ENCODE measurements around the gene PXN.
"Not testable (repeated sequence)": the region's sequence is repeated elsewhere in the genome, so short reads cannot be mapped to it uniquely, and the experiment has no call there.

PXN gene

DNA sequence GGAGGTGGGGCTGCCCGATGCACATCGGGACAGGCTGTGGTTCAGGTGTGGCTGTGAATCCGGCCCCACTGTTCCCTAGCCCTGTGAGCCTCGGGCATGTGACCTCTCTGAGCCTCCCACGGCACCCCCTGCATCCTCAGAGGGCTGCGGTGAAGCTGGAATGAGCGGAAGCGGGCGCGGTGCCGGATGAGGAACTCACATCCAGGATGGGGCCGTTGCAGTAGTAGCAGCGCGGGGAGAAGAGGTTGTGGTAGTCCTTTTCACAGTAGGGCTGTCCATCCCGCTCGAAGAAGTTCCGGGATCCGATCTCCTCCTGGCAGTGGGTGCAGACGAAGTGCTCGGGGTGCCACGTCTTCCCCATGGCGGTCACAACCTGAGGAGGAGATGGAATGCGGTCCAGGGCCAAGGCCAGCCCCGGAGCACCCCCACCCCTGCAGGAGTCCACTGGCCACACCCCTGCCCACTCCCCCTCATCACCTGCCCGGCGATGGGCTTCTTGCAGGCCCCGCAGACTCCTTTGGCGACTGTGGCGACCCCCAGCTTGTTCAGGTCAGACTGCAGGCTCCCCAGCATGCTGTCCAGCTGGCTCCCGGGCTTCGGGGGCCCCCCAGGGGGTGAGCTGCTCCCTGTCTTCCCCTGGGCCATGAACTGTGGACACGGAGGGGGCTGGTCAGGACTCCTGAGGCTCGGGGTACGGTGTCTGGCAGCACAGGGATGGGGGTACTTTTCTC, 50.7 kb downstream of the PXN start:
- FAIRE-seq (no peak), DNase-seq (ENCODE audit: extremely low spot score, insufficient read length, low read depth) (no peak)

DNA sequence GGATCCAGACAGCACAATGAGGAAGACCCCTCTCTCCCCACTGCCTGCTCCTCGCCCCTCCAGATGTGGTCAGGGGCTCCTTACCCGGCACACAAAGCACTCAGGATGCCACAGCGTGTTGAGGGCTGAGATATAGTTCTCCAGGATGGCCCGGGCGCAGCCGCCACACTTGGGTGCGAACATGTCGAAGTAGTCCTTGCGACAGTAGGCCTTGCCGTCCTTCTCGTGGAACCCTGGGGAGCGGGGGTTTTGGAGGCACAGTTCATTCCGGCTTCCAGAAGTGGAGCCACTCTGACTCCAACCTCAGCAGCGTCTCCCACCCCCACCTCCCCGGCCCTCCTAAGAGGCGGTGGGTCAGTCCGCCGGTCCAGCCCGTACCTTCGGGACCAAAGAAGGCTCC, 51.8 kb downstream of the PXN start:
- DNase-seq (ENCODE audit: extremely low spot score, insufficient read length, low read depth) = no peak
- no peak for FAIRE-seq

DNA sequence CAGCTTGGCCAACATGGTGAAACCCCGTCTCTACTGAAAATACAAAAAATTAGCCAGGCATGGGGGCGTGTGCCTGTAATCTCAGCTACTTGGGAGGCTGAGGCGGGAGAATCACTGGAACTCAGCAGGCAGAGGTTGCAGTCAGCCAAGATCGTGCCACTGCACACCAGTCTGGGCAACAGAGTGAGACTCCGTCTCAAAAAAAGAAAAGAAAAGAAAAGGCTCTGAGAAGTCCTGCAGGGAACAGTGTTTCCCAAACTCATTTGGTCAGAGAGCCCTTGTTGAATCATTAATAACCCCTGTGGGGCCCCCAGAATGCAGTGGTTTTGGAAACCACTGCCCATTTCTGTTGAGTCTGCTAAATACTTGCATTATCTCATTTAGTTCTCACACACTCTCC, 52.3 kb downstream of the PXN start:
- FAIRE-seq; DNase-seq (ENCODE audit: extremely low spot score, insufficient read length, low read depth): not testable (repeated sequence)

DNA sequence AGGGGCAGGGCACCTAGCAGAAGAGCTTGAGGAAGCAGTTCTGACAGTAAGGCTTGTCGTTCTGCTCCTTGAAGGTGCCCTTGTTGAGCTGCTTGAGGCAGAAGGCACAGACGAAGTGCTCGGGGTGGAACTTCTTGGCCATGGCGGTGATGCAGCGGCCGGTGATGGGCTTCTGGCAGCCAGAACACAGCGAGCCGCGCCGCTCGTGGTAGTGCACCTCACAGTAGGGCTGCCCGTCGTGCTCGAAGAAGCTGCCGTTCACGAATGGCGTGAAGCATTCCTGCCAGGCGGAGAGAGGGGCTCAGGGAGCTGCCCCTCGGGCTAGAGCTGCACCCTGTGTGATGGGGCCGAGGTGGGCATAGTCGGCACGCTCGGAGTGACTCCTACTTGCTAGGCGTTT, 53.2 kb downstream of the PXN start:
- no peak for DNase-seq (ENCODE audit: extremely low spot score, insufficient read length, low read depth)
- no peak for FAIRE-seq

DNA sequence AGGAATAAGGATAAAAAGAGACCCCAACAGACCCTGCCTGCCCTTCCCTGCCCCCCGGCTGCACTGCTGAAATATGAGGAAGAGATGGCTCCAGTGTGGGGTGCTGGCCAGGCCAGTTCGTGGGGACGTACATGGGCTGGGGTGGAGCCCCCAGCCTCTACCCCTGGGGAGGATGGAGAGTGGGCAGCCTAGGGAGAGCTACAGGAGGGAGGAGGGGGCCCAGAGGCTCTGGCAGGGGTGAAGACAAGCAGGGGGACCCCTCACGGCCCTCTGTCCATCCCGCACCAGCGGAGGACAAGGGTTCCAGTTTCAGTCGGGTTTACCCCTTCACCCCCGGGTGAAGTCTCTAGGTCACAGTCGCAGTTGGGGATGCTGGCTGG, 53.6 kb downstream of the PXN start:
- FAIRE-seq = no peak
- no peak for DNase-seq (ENCODE audit: extremely low spot score, insufficient read length, low read depth)

DNA sequence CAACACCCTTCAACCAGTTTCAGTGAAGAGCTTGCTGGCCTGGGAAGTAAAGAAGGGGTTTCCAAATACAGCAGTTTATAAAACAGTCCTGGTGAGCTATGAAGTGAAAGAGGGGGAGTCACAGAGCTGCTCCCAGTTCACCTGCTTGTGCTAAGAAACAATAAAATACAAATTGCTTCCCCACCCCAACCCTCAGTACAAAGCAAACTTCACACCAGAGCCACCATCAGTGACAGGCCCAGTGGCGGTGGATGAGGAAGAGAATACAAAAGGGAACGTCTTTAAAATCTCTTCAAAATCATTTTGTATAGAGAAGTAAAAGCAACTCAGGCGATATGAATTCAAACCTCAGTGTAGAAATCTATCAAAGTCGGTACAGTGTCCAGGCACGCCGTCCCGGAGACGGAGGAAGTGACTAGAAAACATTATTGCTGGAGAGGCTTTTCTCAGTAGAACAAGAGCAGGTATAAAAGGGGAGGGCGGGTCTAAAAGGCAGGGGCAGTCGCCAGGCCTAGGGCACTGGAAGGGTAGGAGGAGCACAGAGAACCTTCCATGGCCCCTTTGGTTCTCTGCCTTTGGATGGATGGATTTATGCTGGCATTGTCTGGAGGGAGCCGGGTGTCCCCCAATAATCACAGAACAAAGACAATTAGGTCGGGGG, 54.2 kb downstream of the PXN start:
- no peak for DNase-seq (ENCODE audit: extremely low spot score, insufficient read length, low read depth)
- FAIRE-seq = no peak

DNA sequence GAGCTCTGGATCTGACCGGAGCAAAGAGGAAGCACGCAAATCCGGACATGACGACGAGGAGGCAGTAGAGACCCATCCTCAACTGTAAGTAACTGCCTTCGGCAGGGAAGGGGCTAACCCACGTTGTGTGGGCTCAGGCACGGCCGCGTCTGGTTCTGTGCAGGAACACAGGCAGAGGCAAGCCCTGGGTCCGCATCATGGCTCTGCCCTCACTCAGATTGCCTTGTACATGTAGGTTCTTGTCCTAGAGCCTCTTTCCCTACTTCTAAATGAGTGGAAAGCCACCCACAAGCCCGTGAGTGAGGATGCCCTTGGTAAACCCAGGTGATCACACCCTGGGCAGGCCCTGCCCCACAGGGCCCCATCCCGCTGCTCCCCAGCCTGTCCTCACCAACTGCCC, 55.7 kb downstream of the PXN start:
- DNase-seq (ENCODE audit: extremely low spot score, insufficient read length, low read depth) (no peak), FAIRE-seq (no peak)

DNA sequence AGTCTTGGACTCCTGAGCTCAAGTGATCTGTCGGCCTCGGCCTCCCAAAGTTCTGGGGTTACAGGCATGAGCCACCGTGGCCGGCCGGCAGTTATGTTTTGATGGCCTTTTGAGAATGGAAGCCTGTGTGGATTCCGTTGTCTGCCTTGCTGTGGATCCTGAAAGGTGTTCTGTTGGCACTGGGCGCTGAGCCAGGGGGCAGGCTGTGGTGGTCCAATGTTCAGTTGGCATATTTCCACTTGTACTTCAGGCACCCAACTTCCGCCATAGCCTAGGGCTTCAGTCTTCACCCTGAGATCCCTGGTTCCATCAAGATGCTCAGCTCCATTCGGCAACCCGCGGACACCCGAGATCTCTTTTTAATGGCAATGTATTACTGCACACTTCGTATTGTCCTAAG, 58.3 kb downstream of the PXN start:
- no peak for DNase-seq (ENCODE audit: extremely low spot score, insufficient read length, low read depth)
- no peak for FAIRE-seq

DNA sequence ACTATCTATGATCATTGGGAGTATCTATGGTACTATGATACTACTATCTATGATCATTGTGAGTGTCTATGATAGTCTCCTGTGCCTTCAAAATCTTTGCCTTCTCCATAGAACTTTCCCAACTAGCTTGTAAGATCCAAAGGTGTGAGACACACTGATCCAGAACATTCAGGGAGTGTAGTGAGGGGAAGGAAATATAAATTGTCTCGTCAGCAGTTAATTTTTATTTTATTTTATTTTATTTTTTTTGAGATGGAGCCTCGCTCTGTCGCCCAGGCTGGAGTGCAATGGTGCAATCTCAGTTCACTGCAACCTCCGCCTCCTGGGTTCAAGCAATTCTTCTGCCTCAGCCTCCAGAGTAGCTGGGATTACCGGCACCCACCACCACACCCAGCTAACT, 58.7 kb downstream of the PXN start:
- not testable (repeated sequence) for DNase-seq (ENCODE audit: extremely low spot score, insufficient read length, low read depth); FAIRE-seq

DNA sequence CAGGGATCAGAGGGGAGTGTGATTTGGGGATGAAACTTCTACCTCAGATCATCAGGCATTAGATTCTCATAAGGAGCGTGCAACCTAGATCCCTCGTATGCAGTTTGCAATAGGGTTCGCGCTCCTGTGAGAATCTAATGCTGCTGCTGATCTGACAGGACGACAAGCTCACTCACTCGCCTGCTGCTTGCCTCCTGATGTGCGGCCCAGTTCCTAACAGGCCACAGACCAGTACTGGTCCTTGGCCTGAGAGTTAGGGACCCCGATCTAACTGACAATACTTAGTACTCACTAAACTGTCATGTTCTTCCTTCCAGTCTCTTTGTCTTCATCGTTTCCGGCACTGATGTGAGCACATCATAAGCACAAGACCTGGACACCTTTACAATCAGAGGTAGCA, 59.3 kb downstream of the PXN start:
- no peak for DNase-seq (ENCODE audit: extremely low spot score, insufficient read length, low read depth)
- no peak for FAIRE-seq

DNA sequence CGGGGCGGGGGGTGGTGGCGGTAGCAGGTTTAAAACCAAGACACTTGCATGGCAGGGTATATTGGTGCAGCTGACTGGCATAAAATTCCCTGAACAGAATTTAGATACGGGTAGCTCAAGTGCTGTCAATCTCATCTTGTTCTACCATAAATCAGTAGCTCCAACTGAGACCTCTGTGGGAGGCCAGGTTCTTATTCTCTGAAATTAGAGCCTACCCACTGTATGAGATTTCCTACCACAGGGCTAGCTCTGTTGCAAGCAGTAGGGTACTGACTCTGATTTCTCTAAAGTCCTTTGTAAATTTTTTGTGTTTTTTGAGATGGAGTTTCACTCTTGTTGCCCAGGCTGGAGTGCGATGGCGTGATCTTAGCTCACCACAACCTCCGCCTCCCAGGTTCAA, 61.4 kb downstream of the PXN start:
- DNase-seq (ENCODE audit: extremely low spot score, insufficient read length, low read depth) = no peak
- no peak for FAIRE-seq

DNA sequence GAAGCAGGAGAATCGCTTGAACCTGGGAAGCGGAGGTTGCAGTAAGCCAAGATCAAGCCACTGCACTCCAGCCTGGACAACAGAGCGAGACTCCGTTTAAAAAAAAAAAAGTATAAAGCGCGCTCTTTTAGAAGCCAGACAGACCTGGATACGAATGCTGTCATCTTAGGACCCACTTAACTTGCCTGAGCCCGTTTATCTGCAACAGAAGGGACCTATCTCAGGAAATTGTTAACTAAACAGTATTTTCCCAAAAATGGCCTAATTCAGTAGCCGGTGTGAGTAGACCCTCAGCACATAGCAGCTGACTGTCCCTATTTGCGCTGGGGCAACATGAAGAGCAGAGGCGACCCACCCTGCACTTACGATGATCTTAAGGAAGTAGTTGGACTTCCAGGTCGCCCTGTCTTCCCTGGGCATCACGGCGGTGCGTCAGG, 65.1 kb downstream of the PXN start:
- DNase-seq (ENCODE audit: extremely low spot score, insufficient read length, low read depth) = no peak
- FAIRE-seq = no peak

DNA sequence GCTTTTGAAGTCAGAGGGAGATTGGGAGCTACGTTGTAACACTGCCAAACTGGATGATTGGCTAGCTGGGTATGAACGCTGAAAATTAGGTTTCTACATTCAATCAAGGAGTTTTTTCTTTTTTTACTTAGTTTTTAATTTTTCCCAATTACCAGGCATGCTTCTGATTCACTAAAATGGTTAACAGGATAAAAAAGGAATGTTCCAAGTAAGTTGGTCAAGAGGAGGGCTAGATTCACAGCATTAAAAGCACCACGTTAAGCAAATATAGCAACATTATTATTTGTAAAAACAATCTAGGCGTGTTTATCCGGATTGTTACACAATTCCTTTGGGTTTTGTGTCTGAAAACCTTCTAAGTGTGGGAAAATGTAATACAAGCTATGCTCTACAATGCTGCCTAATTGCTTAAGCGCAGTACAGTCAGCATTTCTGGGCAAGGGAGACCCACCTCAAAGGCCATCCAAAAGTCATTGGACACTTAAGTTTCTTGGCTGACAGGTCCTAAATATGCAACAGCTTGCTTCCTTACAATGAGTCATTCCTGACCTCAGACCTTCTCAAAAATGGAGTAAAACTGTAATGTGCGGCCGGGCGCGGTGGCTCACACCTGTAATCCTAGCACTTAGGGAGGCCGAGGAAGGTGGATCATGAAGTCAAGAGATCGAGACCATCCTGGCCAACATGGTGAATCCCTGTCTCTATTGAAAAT, 65.8 kb downstream of the PXN start:
- DNase-seq (ENCODE audit: extremely low spot score, insufficient read length, low read depth) = no peak
- no peak for FAIRE-seq

DNA sequence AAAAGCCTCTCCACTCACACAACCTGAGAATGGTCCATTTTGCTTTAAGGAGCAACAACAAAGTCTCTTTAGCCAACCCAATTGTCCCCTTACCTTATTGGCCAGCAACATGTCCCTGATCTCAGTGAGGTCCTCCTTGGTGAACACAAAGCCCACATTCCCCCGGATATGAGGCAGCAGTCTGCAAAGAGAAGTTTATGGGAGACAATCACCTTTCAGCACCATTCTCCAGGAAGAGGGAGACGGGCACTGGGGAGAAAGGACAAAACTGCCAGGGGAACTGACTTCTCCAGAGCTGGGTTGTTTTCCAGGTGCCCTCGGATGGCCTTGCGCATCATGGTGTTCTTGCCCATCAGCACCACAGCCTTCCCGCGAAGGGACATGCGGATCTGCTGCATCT, 66.5 kb downstream of the PXN start:
- DNase-seq (ENCODE audit: extremely low spot score, insufficient read length, low read depth) = no peak
- no peak for FAIRE-seq

DNA sequence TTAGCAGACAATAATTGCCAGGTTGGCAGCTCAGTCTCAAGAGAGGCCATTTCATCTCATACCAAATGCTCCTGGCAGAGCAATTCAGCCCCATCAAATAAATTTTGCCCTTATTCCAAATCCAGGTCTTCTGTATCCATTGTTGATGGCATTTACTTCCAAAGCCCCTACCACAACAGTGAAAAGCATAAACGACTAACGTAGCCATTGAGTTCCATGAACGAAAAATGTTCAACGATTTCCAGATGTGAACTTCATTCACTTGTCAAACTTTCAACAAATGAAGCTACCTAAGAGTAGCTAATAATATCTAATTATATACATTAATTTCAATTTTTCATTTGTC, 68.0 kb downstream of the PXN start:
- FAIRE-seq (no peak), DNase-seq (ENCODE audit: extremely low spot score, insufficient read length, low read depth) (no peak)

DNA sequence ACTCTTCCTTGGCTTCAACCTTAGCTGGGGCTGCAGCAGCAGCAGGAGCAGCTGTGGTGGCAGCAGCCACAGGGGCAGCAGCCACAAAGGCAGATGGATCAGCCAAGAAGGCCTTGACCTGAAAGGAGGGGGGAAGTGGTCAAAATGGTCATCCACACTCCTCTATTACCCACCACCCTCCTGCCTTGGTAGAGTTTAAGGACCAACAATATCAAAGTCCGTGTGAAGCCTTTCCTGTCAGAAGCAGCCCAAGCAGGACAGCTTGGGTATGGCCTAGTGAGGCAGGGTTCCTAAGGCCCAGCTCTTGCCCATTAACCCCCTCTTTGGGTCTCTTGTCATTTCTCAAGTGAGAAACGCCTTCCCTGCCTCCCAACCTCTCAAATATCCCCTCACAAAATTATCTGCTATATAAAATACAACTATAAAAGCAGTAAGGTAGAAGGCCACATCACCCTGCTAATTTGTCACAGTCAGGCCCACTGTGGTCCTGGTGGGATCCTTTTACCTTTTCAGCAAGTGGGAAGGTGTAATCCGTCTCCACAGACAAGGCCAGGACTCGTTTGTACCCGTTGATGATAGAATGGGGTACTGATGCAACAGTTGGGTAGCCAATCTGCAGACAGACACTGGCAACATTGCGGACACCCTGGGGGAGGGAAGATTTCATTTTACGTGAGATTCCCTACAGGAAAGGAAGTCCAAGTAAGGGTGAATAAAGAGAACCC, 68.6 kb downstream of the PXN start:
- FAIRE-seq; DNase-seq (ENCODE audit: extremely low spot score, insufficient read length, low read depth): not testable (repeated sequence)

DNA sequence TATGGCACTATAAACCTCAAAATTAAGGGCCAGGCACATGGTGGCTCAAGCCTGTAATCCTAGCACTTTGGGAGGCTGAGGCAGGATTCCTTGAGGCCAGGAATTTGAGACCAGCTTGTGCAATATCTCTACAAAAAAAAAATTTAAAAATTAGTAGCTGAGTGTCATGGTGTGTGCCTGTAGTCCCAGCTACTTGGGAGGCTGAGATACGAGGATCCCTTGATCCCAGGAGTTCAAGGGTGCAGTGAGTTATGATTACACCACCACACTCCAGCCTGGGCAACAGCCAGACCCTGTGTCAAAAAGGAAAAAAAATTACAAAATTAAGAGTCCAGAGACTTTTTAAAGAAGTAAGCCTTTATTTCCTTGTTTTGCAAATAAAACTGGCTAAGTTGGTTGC, 69.2 kb downstream of the PXN start:
- DNase-seq (ENCODE audit: extremely low spot score, insufficient read length, low read depth) (no peak), FAIRE-seq (no peak)

DNA sequence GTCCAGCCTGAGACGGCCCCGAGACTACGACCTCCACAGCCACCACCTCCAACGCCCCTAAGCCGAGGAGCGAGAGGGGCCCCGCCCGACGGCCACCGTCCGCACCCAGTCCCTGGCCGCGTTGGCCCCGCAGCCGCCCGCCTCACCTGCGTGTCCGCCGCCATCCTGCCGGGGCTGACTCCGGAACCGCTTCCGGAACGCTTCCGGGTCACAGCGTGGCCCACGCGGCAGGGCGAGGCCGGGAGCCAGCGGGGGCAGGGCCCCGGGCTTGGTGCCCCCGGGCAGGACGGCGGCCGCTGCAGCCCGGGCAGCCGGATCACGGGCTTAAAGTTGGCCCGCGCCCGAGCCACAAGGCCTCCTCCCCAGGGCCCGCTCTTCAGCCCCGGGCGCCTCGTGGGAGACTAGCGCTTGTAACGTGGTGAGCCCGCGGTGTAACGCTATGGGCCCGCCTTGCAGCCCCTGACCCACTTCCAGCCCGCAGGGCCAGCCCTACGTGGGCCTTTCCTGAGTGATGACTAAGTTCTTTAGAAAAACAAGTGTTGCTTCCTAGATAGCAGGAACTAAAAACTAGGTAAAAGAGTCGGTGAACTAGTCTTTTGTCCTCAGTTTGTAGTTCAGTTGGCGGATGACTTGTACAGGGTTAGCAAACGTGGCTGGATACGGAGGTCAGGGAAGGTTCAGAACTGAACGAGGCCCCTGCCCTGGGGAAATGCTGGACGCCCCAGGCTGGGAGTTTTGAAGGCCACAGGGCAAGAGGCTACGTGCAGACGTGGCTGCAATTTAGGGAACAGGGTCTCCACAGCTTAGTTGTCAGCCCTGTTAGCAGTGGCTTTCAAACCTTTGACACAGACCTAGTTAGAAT, 70.8 kb downstream of the PXN start, which contains the start of gene GCN1:
TSS of gene GCN1 (minus strand) at position 182 of the 862 bp plus-strand sequence. CDS start at position 164, 18 bp downstream.
- FAIRE-seq (peak; percentile 57), DNase-seq (ENCODE audit: extremely low spot score, insufficient read length, low read depth) (peak; percentile 63)

DNA sequence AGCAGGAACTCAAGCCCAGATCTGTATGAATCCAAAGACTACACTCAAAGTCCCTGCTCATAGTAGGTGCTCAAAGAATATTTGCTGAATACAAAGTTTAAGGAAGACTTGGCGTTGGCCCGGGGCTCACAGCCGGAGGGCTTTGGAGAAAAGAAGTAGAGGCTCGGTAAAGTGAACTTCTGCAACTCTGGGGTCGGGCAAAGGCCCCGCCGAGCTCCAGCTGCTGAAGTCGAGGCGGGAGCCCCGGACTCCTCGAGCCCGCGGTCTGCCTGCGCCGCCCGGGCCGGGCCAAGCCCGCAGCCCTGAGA, 71.3 kb downstream of the PXN start:
- DNase-seq (ENCODE audit: extremely low spot score, insufficient read length, low read depth) (no peak), FAIRE-seq (no peak)

DNA sequence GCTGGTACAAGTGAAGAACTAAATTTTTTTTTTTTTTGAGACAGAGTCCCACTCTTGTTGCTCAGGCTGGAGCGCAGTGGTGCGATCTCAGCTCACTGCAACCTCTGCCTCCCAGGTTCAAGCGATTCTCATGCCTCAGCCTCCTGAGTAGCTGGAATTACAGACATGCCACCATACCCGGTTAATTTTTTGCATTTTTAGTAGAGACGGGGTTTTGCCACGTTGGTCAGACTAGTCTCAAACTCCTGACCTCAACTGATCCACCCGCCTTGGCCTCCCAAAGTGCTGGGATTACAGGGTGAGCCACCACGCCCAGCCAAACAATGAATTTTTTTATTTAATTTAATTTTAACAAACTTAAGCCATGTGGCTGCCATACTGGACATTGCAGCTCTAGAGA, 72.2 kb downstream of the PXN start:
- FAIRE-seq = not testable (repeated sequence)

More for the DNA sequence above, 72.2 kb downstream of the PXN start:
- DNase-seq (ENCODE audit: extremely low spot score, insufficient read length, low read depth) = not testable (repeated sequence)

Data from GM18507 (cell line).